HCT116 (cell line): Measurements from ENCODE around the gene YWHAG. TPM values are rescaled to one million over a fixed set of nuclear protein-coding genes. Genes with fewer than 3 reads are reported as not detected.

Experiments used
- ATAC-seq: fragments of 200-7000 bp; cut with Tn5 transposase; 2 replicates; pipeline ENCODE4 v1.9.1; 2020; ENCODE audit warnings: mild to moderate bottlenecking, moderate library complexity
- BruUV-seq: library from RNA; stranded (reverse); fragments of 400-500 nt; replicated peaks from 2 replicates; lab custom pipeline; 2021; lab: Mats Ljungman, UMichigan
- CTCF ChIA-PET: fragments of 300-600 bp; sonication (Branson Sonifier 250); formaldehyde crosslinking; loops from one replicate; lab custom pipeline; 2021; ENCODE audit warnings: antibody characterized with exemption; lab: Charles Lee
- POLR2A ChIA-PET: fragments of 300-600, 350-600 bp; sonication (Branson Sonifier 250); formaldehyde crosslinking; loops from one replicate; lab custom pipeline; 2021; ENCODE audit warnings: antibody characterized with exemption; lab: Charles Lee
- RAD21 ChIA-PET, 2 experiments: fragments of 300-600 bp; sonication (Branson Sonifier 250); formaldehyde crosslinking; loops; one replicate each; lab custom pipeline; 2023; ENCODE audit warnings: low total read pairs in 2 of 2; ENCODE audit not compliant: uncharacterized antibody in 2 of 2, unreplicated experiment in 2 of 2, low non-redundant PET in 1 of 2; lab: Charles Lee
- DNase-seq: peaks from one replicate; pipeline ENCODE4 v3.0.0-alpha.2; 2010; ENCODE audit warnings: low read depth, low spot score
- H2AFZ ChIP-seq: fragments of 200-600 bp; shearing (Covaris generic), sonication (generic); 2 replicates; pipeline ENCODE4 v1.6.1; 2017; ENCODE audit warnings: low read depth, mixed run types, mixed read lengths, antibody characterized with exemption, low read length; ENCODE audit not compliant: poor library complexity, severe bottlenecking
- H3K27ac ChIP-seq: 2 replicates; pipeline ENCODE4 v1.5.1; 2012; ENCODE audit warnings: low read depth, low read length
- H3K27me3 ChIP-seq: fragments of 200-600 bp; sonication (generic); 2 replicates; pipeline ENCODE4 v1.6.1; 2016; ENCODE audit warnings: mixed run types, low read length, mixed read lengths; ENCODE audit not compliant: insufficient read depth
- H3K36me3 ChIP-seq, 2 experiments: fragments of 200-500 bp in 1 of 2; fragments of 200-600 bp in 1 of 2; sonication (Bioruptor generic) in 1 of 2; sonication (generic) in 1 of 2; 2 replicates each; pipeline versions ENCODE4 v1.5.1 to v1.6.1; 2014 to 2016; ENCODE audit warnings: low read length in 2 of 2, inconsistent platforms in 1 of 2, mixed read lengths in 1 of 2, mixed run types in 1 of 2; ENCODE audit not compliant: insufficient read depth in 2 of 2, control insufficient read depth in 1 of 2
- H3K4me1 ChIP-seq, 2 experiments: fragments of 200-600 bp in 1 of 2; sonication (generic) in 1 of 2; 2 replicates each; pipeline versions ENCODE4 v1.5.1 to v1.6.1; 2012 to 2017; ENCODE audit warnings: low read length in 2 of 2, inconsistent platforms in 1 of 2, mild to moderate bottlenecking in 1 of 2, mixed read lengths in 1 of 2, mixed run types in 1 of 2, moderate library complexity in 1 of 2; ENCODE audit not compliant: insufficient read depth in 2 of 2, control insufficient read depth in 1 of 2
- H3K4me2 ChIP-seq: fragments of 200-600 bp; sonication (generic); 2 replicates; pipeline ENCODE4 v1.6.1; 2017; ENCODE audit warnings: mixed run types, low read length, mixed read lengths
- H3K4me3 ChIP-seq, 2 experiments: fragments of 200-600 bp in 1 of 2; sonication (generic) in 1 of 2; replicated peaks in 1 of 2; 2 replicates each; pipeline ENCODE4 v1.5.1; 2011 to 2016; ENCODE audit warnings: low read length in 2 of 2, control low read depth in 1 of 2, low read depth in 1 of 2, mild to moderate bottlenecking in 1 of 2, mixed read lengths in 1 of 2, mixed run types in 1 of 2
- H3K79me2 ChIP-seq: fragments of 200-600 bp; sonication (generic); 2 replicates; pipeline ENCODE4 v1.6.1; 2017; ENCODE audit warnings: mild to moderate bottlenecking, mixed run types, low read length, moderate library complexity, mixed read lengths; ENCODE audit not compliant: insufficient read depth
- H3K9ac ChIP-seq: fragments of 200-600 bp; sonication (generic); 2 replicates; pipeline ENCODE4 v1.6.1; 2016; ENCODE audit warnings: low read length, mixed read lengths
- H3K9me2 ChIP-seq: fragments of 200-600 bp; sonication (generic), shearing (Covaris generic); 2 replicates; pipeline ENCODE4 v1.6.1; 2017; ENCODE audit warnings: mixed run types, mild to moderate bottlenecking, moderate library complexity; ENCODE audit not compliant: insufficient read depth
- H3K9me3 ChIP-seq, 2 experiments: fragments of 200-500 bp in 1 of 2; fragments of 200-600 bp in 1 of 2; sonication (Bioruptor generic) in 1 of 2; sonication (generic) in 1 of 2; 2 replicates each; pipeline ENCODE4 v1.6.1; 2014 to 2017; ENCODE audit warnings: low read length in 2 of 2, mixed read lengths in 2 of 2, inconsistent platforms in 1 of 2, low read depth in 1 of 2, mild to moderate bottlenecking in 1 of 2, mixed run types in 1 of 2, moderate library complexity in 1 of 2; ENCODE audit not compliant: control insufficient read depth in 1 of 2, insufficient read depth in 1 of 2
- H4K20me1 ChIP-seq: fragments of 200-600 bp; sonication (generic), shearing (Covaris generic); 2 replicates; pipeline ENCODE4 v1.6.1; 2017; ENCODE audit warnings: mixed run types, mild to moderate bottlenecking, moderate library complexity; ENCODE audit not compliant: insufficient read depth
- ATF3 ChIP-seq: IDR thresholded peaks from 2 replicates; pipeline ENCODE4 v1.6.1; 2012
- CTCF ChIP-seq, 3 experiments: fragments of 200-600 bp in 1 of 3; sonication (generic) in 1 of 3; IDR thresholded peaks in 2 of 3; conservative IDR thresholded peaks in 1 of 3; 2 replicates each; pipeline ENCODE4 v1.5.1; 2012 to 2017; ENCODE audit warnings: low read depth in 2 of 3, low read length in 2 of 3, antibody characterized with exemption in 1 of 3, borderline replicate concordance in 1 of 3, control low read depth in 1 of 3, mild to moderate bottlenecking in 1 of 3, mixed read lengths in 1 of 3, mixed run types in 1 of 3, moderate library complexity in 1 of 3; ENCODE audit not compliant: insufficient read depth in 1 of 3
- ELF1 ChIP-seq: IDR thresholded peaks from 2 replicates; pipeline ENCODE4 v1.6.1; 2012; ENCODE audit warnings: low read depth, borderline replicate concordance
- EZH2 ChIP-seq: fragments of 200-600 bp; sonication (generic); IDR thresholded peaks from 2 replicates; pipeline ENCODE4 v1.6.1; 2017; ENCODE audit warnings: antibody characterized with exemption, mixed run types
- JUND ChIP-seq: IDR thresholded peaks from 2 replicates; pipeline ENCODE4 v1.6.1; 2012
- POLR2AphosphoS5 ChIP-seq: IDR thresholded peaks from 2 replicates; pipeline ENCODE4 v1.6.1; 2011; ENCODE audit warnings: mild to moderate bottlenecking, low read depth, low read length, moderate library complexity
- REST ChIP-seq: IDR thresholded peaks from 2 replicates; pipeline ENCODE4 v1.6.1; 2012; ENCODE audit warnings: low read depth
- SIN3A ChIP-seq: IDR thresholded peaks from 2 replicates; pipeline ENCODE4 v1.6.1; 2012; ENCODE audit warnings: low read depth
- ZNF274 ChIP-seq: fragments of 200-500 bp; sonication (Bioruptor generic); IDR thresholded peaks from 2 replicates; pipeline ENCODE4 v1.6.1; 2014; ENCODE audit warnings: mild to moderate bottlenecking, low read depth, low read length, inconsistent platforms
- intact Hi-C: fragments of 100-400 bp; cut with micrococcal nuclease; formaldehyde crosslinking; loops from 2 replicates; pipeline ENCODE4 v1.10.0; 2022
- total RNA-seq: library from RNA; stranded (reverse); gene quantifications from one replicate; pipeline ENCODE4 v1.2.1, GENCODE V29; 2021; ENCODE audit not compliant: unreplicated experiment

Gene YWHAG
- total RNA-seq, 1 experiment from 2014 or later, result 170 TPM

GRCh38 chr7:76281006-76281705 is 77.6 kb downstream of the YWHAG start (continued):
- no peak for TF ChIP-seq ELF1

GRCh38 chr7:76280408-76280807 is 78.4 kb downstream of the YWHAG start:
- Histone ChIP-seq H3K4me1 (peaks cover 10 to 21% of the 10 kb centered on the region in 2 experiments), H3K4me3 (no peak overlapping the region), H3K4me2 (no peak overlapping the region), H2AFZ (no peak overlapping the region), H3K9me3 (no peaks in the 10 kb centered on the region), H3K9me2 (no peaks in the 10 kb centered on the region), H3K79me2 (peaks cover 5% of the 10 kb centered on the region; the same call in 1 of the 2 replicates), H3K9ac (no peak overlapping the region), H3K36me3 (peaks cover 0 to 4% of the 10 kb centered on the region in 2 experiments; a peak in 1 of 4 replicates), H3K27me3 (no peaks in the 10 kb centered on the region), H3K27ac (no peak overlapping the region), H4K20me1 (no peaks in the 10 kb centered on the region)
- ChIA-PET POLR2A (no interaction called here), RAD21 (interaction anchor here (0.6 to 0.8 kb wide), 2 partner anchors 212 to 840 kb away, joined by 4 read pairs; no protein-coding TSS in a partner anchor), CTCF (no interaction called here)
- intact Hi-C loops, result no loop called here
- BruUV-seq, result no TSS peak
- no peak for ATAC-seq
- no peak for DNase-seq
- TF ChIP-seq POLR2AphosphoS5, result no peak
- no peak for TF ChIP-seq ATF3

GRCh38 chr7:76278540-76278939 is 80.3 kb downstream of the YWHAG start:
- H3K4me1 ChIP-seq, result peaks cover 9 to 19% of the 10 kb centered on the region in 2 experiments
- intact Hi-C loops, result no loop called here
- no peak overlapping the region for H3K9ac ChIP-seq
- H3K4me3 ChIP-seq, result no peak overlapping the region
- peak; percentile 69 for ATAC-seq
- H3K4me2 ChIP-seq, result peak overlapping the region; percentile 19; the same call in 1 of the 2 replicates
- no peaks in the 10 kb centered on the region for H3K36me3 ChIP-seq
- peaks cover 2% of the 10 kb centered on the region; the same call in 1 of the 2 replicates for H3K79me2 ChIP-seq
- RAD21 ChIA-PET, result no interaction called here
- CTCF ChIA-PET, result interaction anchor here (1.2 to 1.6 kb wide), 2 partner anchors 14 to 16 kb away, joined by 3 to 9 read pairs; no protein-coding TSS in a partner anchor
- no peak for TF ChIP-seq ZNF274
- TF ChIP-seq JUND, result no peak
- no peak for TF ChIP-seq POLR2AphosphoS5
- TF ChIP-seq CTCF (IDR thresholded peaks at IDR 0.05 in 2 of 3, conservative IDR thresholded peaks at IDR 0.05 in 1 of 3; ENCODE audit: borderline replicate concordance in 1 of 3, insufficient read depth in 1 of 3, low read depth in 2 of 3, low read length in 2 of 3), result no peak
- TF ChIP-seq ATF3, result no peak
- no peak for TF ChIP-seq SIN3A
- no peak for TF ChIP-seq REST
- TF ChIP-seq EZH2, result no peak
- POLR2A ChIA-PET, result no interaction called here
- no peaks in the 10 kb centered on the region for H3K9me2 ChIP-seq
- no peaks in the 10 kb centered on the region for H3K27me3 ChIP-seq
- no peaks in the 10 kb centered on the region for H4K20me1 ChIP-seq
- peak overlapping the region; percentile 45 for H2AFZ ChIP-seq
- H3K9me3 ChIP-seq, result no peaks in the 10 kb centered on the region
- no peak for DNase-seq
- H3K27ac ChIP-seq, result no peak overlapping the region
- BruUV-seq, result no TSS peak
